Measurements from ENCODE around the gene PPARGC1A. TPM values are rescaled to one million over a fixed set of nuclear protein-coding genes. Genes with fewer than 3 reads are reported as not detected.

PPARGC1A gene
- total RNA-seq, 2 donors from 2014 or later: 8.9 to 10.2 TPM

DNA sequence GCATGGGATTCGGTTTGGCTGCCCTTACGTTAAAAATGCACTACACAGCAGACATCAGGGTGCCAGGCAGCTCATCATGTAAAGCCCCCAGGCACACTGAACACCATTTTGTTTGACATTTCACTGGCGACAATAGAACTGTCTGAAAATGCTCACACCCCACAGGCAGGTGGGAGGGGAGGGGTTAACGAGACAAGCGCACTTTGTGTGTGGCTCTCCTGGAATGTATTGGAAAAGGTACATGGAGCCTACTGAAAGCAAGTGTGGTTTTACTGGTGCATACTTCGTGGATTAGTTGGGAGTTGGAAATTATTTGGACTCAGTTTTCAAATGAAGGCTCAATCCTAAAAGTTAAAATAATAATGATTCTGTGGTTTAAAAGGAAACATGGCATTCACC is 31.6 kb upstream of the PPARGC1A start:
- WGBS, 2 experiments (ENCODE audit: insufficient coverage in 1 of 2, insufficient read length in 1 of 2): 95 to 96% methylated on average over 4 to 6 of the region's 6 CpGs
- no peak overlapping the region for H3K4me3 Mint-ChIP-seq
- TF ChIP-seq, protein P1, sequence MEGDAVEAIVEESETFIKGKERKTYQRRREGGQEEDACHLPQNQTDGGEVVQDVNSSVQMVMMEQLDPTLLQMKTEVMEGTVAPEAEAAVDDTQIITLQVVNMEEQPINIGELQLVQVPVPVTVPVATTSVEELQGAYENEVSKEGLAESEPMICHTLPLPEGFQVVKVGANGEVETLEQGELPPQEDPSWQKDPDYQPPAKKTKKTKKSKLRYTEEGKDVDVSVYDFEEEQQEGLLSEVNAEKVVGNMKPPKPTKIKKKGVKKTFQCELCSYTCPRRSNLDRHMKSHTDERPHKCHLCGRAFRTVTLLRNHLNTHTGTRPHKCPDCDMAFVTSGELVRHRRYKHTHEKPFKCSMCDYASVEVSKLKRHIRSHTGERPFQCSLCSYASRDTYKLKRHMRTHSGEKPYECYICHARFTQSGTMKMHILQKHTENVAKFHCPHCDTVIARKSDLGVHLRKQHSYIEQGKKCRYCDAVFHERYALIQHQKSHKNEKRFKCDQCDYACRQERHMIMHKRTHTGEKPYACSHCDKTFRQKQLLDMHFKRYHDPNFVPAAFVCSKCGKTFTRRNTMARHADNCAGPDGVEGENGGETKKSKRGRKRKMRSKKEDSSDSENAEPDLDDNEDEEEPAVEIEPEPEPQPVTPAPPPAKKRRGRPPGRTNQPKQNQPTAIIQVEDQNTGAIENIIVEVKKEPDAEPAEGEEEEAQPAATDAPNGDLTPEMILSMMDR (conservative IDR thresholded peaks at IDR 0.05): no peak
- H3K27ac Mint-ChIP-seq: no peak overlapping the region
- Histone ChIP-seq H3K4me1 (ENCODE audit: control insufficient read depth, insufficient read depth, low read length) (no peaks in the 10 kb centered on the region), H3K9ac (ENCODE audit: extremely low read depth, low read length, poor library complexity, severe bottlenecking) (no peak overlapping the region), H3K36me3 (ENCODE audit: control insufficient read depth, insufficient read depth, low read length) (no peaks in the 10 kb centered on the region), H3K27ac (ENCODE audit: low read depth, low read length) (no peak overlapping the region), H3K27me3 (ENCODE audit: control insufficient read depth, insufficient read depth, low read length, poor library complexity, severe bottlenecking) (no peaks in the 10 kb centered on the region), H3K9me3 (ENCODE audit: control insufficient read depth, low read length) (no peaks in the 10 kb centered on the region), H3K4me3 (ENCODE audit: low read length) (no peak overlapping the region)
- peaks cover 18% of the 10 kb centered on the region for H3K4me1 Mint-ChIP-seq
- no peaks in the 10 kb centered on the region for H3K9me3 Mint-ChIP-seq
- H3K27me3 Mint-ChIP-seq (ENCODE audit: insufficient read depth): no peaks in the 10 kb centered on the region
- no peaks in the 10 kb centered on the region for H3K36me3 Mint-ChIP-seq (ENCODE audit: low read depth)
- DNase-seq: no peak

DNA sequence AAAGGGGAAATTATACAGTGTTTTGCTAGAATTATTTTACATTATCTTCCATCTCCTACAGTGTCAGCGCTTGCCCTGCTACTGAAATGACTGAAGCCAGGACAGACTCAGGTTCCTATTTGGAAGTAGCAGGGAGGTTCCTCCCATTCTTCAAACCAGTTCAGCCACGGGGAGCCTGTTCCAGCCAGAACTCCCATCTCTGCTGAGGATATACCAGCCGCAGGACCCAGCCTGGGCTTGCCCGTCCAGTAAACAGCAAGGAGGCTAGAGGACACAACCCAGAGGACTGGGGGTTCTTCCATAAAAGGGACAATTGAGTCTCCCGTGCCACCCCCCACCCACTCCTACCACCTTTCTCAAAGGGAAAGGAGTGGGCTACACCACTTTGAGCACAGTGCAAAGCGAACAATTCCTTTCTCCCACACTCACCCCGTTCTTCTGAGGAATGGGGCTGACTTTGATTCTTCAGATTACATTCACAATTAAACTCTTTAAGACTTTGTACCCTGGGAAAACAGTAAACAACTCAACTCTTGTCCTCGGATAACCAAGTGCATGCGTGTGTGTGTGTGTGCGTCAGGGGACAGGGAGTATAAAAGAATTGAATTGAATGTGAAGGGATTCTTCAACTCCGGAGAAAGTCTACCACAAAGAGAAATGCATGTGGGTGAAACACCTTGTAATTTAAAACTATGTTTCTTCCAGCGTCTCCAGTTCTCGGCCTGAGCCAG is 31.0 kb upstream of the PPARGC1A start:
- no peak overlapping the region for H3K27ac ChIP-seq (ENCODE audit: low read depth, low read length)
- no peaks in the 10 kb centered on the region for H3K36me3 ChIP-seq (ENCODE audit: control insufficient read depth, insufficient read depth, low read length)
- WGBS, 2 experiments (ENCODE audit: insufficient coverage in 1 of 2, insufficient read length in 1 of 2): 78 to 91% methylated on average over 7 to 13 of the region's 13 CpGs
- no peaks in the 10 kb centered on the region for H3K9me3 ChIP-seq (ENCODE audit: control insufficient read depth, low read length)
- no peak for DNase-seq
- Mint-ChIP-seq H3K4me3 (no peak overlapping the region), H3K27me3 (ENCODE audit: insufficient read depth) (no peaks in the 10 kb centered on the region), H3K27ac (no peak overlapping the region), H3K9me3 (no peaks in the 10 kb centered on the region), H3K4me1 (peaks cover 15% of the 10 kb centered on the region), H3K36me3 (ENCODE audit: low read depth) (no peaks in the 10 kb centered on the region)
- no peak overlapping the region for H3K9ac ChIP-seq (ENCODE audit: extremely low read depth, low read length, poor library complexity, severe bottlenecking)
- H3K4me1 ChIP-seq (ENCODE audit: control insufficient read depth, insufficient read depth, low read length): no peaks in the 10 kb centered on the region
- H3K4me3 ChIP-seq (ENCODE audit: low read length): no peak overlapping the region
- H3K27me3 ChIP-seq (ENCODE audit: control insufficient read depth, insufficient read depth, low read length, poor library complexity, severe bottlenecking): no peaks in the 10 kb centered on the region
- TF ChIP-seq, protein P1 (conservative IDR thresholded peaks at IDR 0.05): no peak

DNA sequence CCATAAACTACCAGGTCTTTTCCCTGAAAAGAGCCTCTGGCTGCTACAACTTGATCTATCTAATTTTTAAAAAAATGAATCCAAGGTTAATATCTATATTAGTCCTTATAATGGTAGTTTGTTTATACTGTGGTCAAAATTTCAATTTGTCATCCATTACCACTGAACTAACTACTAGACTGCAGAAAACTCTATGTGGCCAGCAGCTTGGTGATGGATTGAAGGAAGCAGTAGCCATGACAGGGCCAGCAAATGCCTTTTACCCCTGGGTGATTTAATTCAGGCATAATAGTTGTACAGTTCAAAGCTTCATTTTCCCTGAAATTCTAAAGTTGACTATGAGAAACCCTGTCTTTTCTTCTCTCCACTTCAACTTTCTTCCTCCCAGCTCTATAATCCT is 30.4 kb upstream of the PPARGC1A start:
- DNase-seq: no peak

More for the DNA sequence above, 30.4 kb upstream of the PPARGC1A start:
- Histone ChIP-seq H3K9me3 (ENCODE audit: control insufficient read depth, low read length) (no peaks in the 10 kb centered on the region), H3K4me3 (ENCODE audit: low read length) (no peak overlapping the region), H3K9ac (ENCODE audit: extremely low read depth, low read length, poor library complexity, severe bottlenecking) (no peak overlapping the region), H3K4me1 (ENCODE audit: control insufficient read depth, insufficient read depth, low read length) (no peaks in the 10 kb centered on the region), H3K27ac (ENCODE audit: low read depth, low read length) (no peak overlapping the region), H3K36me3 (ENCODE audit: control insufficient read depth, insufficient read depth, low read length) (no peaks in the 10 kb centered on the region), H3K27me3 (ENCODE audit: control insufficient read depth, insufficient read depth, low read length, poor library complexity, severe bottlenecking) (no peaks in the 10 kb centered on the region)
- no peaks in the 10 kb centered on the region for H3K36me3 Mint-ChIP-seq (ENCODE audit: low read depth)
- no peak overlapping the region for H3K27ac Mint-ChIP-seq
- no peak overlapping the region for H3K4me3 Mint-ChIP-seq
- peaks cover 15% of the 10 kb centered on the region for H3K4me1 Mint-ChIP-seq
- TF ChIP-seq, protein P1 (conservative IDR thresholded peaks at IDR 0.05): no peak
- no peaks in the 10 kb centered on the region for H3K9me3 Mint-ChIP-seq
- H3K27me3 Mint-ChIP-seq (ENCODE audit: insufficient read depth): no peaks in the 10 kb centered on the region

Measured in endodermal cell (in vitro differentiated cells).